GM18861 (cell line): Measurements from ENCODE around the gene RHOG.
"Not testable (repeated sequence)": the region's sequence is repeated elsewhere in the genome, so short reads cannot be mapped to it uniquely, and the experiment has no call there.

Experiments
- ATAC-seq: cut with Tn5 transposase; IDR thresholded peaks from one replicate; pipeline ENCODE4 v1.9.1; 2021; ENCODE audit not compliant: unreplicated experiment

Gene RHOG

GRCh38 chr11:3834664-3835461 is 5.9 kb downstream of the RHOG start:
- ATAC-seq: no peak

- no peak for ATAC-seq
Observed at GRCh38 chr11:3834349-3834663, 6.5 kb downstream of the RHOG start.

GRCh38 chr11:3833449-3833848 is 7.3 kb downstream of the RHOG start:
- ATAC-seq: no peak

- ATAC-seq: no peak
Observed at GRCh38 chr11:3832816-3833215, 7.9 kb downstream of the RHOG start.

DNA sequence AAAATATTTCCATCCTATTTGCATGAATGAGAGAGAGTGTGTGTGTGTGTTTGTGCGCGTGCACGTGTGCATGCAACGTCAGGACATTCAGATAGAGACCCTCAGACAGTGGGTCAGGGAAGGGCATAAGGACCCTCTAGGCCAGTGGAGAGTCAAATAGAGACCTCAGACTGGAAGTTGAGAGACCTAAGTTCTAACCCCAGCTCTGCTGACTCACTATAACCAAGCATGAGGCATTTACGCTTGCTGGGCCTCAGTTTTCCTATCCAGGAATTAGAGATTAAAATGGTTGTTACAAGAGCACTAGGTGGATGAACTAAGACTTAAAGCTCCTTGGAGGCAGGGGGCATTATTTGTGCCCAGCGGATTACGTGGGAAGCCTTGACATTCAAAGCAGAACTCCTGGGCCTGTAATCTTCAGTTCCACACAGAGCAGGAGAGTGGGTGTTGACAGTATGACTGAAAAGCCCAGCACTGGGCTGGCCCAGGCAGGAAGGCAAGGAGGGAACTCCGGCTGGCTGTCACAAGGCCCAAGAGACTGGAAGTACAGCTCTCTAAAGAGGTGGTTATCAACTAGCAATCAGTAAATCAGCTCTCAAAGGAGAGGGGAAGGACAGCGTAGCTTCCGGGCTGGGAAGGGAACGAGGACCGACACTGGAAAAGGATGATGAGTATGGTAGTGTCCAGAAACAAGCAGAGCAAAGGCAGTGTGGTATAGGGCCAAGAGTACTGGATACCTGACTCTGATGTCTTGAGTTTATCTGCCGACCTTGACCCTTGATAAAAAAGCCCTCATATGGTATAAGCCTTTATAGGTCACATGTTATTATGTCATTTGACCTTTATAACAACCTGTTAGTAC is 9.2 kb downstream of the RHOG start:
- ATAC-seq: no peak

DNA sequence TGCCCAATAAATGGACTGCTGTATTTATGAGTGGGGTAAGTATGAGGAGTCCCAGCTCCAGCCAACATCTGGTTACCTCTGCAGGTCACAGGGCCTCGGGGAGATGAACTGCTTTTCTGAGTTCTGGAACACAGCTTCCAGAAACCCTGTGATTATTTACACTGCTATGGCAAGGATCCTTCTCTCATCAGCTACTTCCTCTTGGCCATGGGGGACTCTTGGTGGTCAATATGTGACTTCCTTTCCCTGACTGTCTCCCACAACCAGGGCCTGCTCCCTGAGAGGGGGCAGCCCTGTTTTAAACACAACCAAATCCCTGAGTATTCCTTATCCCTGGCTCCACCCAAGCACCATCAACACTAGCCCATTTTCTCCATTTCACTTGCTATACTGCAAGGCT is 10.0 kb downstream of the RHOG start:
- ATAC-seq: no peak

DNA sequence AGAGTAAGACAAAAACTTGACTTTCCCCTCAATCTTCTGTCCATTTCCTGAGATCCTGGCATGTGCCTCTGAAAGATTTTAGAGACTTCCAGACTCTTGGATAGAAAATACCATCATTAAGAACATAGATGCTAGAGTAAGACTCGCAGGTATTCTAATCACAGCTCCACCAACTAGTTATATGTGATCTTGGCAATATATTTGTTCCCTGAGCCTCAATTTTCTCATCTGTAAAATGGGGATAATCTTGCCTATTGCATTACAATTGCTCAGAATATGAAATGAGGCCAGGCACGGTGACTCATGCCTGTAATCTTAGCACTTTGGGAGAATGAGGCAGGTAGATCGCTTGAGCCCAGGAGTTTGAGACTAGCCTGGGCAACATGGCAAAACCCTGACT is 10.7 kb downstream of the RHOG start:
- no peak for ATAC-seq

GRCh38 chr11:3827434-3828186 is 13.1 kb downstream of the RHOG start:
- ATAC-seq: no peak

DNA sequence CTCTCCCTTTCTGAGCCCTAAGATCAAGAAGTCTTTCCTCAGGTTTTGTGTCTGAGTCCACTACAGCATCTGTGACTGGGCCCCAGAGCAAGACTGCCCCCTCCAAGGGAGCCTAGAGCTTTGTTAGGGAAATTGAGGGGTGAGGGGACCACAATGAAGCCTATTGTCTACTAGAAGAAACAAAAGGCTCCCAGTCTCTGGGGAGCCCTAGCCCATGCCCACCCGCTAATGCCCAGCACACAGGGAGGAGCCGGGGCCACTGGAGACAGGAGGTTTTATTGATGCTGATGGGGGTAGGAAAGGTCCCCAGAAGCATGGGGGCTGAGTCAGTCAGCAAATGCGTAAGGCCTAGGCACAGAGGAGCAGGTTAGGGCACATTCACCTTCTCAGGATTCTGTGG is 14.0 kb downstream of the RHOG start:
- ATAC-seq: no peak

- ATAC-seq: no peak
Observed at GRCh38 chr11:3825473-3826154, 15.1 kb downstream of the RHOG start.

- ATAC-seq: peak; percentile 72
Observed at GRCh38 chr11:3824714-3825472, 15.9 kb downstream of the RHOG start.

DNA sequence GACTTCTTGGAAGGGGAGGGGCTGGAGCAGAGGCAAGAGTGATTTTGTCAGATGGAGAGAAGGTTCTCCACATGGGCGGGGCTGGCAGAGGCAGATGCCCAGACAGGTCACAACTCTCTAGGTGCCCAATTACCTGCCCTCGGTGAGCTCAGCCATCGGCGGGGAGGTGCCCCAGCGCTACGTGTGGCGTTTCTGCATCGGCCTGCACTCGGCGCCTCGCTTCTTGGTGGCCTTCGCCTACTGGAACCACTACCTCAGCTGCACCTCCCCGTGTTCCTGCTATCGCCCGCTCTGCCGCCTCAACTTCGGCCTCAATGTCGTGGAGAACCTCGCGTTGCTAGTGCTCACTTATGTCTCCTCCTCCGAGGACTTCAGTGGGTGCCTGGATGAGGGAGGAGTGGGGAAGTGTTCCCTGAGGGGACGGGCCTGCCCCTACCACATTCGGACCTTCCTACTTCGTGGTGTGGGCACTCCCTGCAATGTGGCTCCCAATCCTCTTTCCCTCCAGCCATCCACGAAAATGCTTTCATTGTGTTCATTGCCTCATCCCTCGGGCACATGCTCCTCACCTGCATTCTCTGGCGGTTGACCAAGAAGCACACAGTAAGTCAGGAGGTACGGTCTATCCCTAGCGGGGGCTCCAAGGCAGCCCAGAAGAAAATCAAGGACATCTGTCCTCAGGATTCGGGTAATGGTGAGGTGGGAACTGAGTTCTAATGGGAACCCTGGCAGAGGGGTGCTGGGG is 16.8 kb downstream of the RHOG start:
- no peak for ATAC-seq

GRCh38 chr11:3823303-3823702 is 17.5 kb downstream of the RHOG start:
- no peak for ATAC-seq

- ATAC-seq: no peak
Observed at GRCh38 chr11:3822312-3822711, 18.4 kb downstream of the RHOG start.

DNA sequence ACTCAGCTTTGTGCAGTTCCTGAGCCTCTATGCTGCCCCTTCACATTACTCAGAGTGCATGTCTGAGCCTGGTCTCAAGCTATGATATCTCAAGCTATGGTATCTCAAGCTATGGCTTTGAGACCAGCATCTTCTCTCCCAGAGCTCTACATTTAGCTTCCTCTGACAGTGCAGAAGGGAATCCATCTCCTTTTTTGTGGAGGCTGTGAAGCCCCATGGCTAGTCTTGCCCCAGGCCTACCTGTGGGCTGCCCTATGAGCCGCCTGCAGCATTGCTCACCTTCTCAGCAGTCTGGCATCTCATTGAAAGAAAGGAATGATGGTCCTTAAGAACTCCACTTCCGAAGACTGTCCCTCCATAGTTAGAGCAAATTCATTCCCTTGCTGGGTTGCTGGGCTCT is 19.8 kb downstream of the RHOG start:
- no peak for ATAC-seq

- no peak for ATAC-seq
Observed at GRCh38 chr11:3817181-3817800, 23.5 kb downstream of the RHOG start.

DNA sequence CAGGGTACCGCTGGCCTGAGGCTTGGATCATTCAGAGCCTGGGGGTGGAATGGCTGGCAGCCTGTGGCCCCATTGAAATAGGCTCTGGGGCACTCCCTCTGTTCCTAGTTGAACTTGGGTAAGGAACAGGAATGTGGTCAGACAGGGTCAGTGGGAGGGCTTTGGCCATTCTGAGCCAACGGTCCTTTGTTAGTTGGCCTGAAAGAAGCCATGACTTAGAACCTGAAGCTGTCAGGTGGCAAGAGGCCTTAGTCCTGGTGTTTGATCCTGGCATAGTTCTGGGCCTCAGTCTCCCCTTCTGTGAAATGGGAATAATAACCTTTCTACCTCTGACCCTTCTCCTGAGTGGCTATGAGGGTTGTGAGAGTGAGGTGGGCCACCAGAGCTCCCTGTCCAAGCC is 24.1 kb downstream of the RHOG start:
- ATAC-seq: no peak

DNA sequence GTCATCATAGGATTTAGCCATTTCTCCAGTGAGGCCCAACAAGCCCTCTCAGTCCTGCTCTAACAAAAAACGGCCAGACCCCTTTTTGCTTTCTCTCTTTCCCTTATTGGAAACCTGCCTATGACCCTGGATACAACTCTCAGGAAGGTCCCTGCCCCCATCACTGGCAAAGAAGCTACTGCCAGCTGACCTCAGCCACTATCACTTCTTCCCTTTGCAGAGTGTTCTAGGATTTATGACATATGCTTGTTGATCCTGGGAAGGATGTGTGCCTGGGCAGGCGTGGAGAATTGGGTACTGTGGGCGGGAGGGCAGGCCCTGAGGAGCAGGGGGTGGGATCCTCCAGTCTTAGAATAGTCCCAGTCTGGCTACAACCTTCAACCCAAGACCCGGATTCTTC is 24.9 kb downstream of the RHOG start:
- ATAC-seq: no peak

DNA sequence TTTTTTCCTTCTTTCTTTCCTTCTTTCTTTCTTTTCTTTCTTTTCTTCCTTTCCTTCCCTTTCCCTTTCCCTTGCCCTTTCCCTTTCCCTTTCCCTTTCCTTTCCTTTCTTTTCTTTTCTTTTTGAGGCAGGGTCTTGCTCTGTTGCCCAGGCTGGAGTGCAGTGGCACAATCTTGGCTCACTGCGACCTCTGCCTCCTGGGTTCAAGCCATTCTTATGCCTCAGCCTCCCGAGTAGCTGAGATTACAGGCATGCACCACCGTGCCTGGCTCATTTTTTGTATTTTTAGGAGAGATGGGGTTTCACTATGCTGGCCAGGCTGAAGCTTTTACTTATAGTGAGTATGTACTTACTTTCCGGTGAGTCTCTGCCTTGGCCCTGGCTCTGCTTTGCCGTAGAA is 25.9 kb downstream of the RHOG start:
- not testable (repeated sequence) for ATAC-seq
